Cardiac fibroblast (primary cell): ENCODE results near the gene LZTS3.
A peak's percentile ranks its signal among the peaks of the same experiment; 100 is the strongest.
"Not testable (repeated sequence)": the region's sequence is repeated elsewhere in the genome, so short reads cannot be mapped to it uniquely, and the experiment has no call there.

Experiments used
- DNase-seq, 2 donors: peaks; one replicate each; pipeline versions ENCODE4 v3.0.0 to v3.0.0-alpha.2; 2010; ENCODE audit warnings: low read depth in 2 of 2
- H3K4me3 ChIP-seq, 2 donors: replicated peaks in 1 of 2; 1 replicate in 1 of 2; 2 replicates in 1 of 2; pipeline ENCODE4 v1.5.1; 2011; ENCODE audit warnings: low read depth in 2 of 2, low read length in 2 of 2, mild to moderate bottlenecking in 2 of 2, moderate library complexity in 1 of 2
- TF ChIP-seq, protein P1 (sequence below): IDR thresholded peaks from one replicate; pipeline ENCODE4 v1.5.1; 2011; ENCODE audit warnings: low read depth, mild to moderate bottlenecking, low read length, inconsistent platforms

LZTS3 gene

DNA sequence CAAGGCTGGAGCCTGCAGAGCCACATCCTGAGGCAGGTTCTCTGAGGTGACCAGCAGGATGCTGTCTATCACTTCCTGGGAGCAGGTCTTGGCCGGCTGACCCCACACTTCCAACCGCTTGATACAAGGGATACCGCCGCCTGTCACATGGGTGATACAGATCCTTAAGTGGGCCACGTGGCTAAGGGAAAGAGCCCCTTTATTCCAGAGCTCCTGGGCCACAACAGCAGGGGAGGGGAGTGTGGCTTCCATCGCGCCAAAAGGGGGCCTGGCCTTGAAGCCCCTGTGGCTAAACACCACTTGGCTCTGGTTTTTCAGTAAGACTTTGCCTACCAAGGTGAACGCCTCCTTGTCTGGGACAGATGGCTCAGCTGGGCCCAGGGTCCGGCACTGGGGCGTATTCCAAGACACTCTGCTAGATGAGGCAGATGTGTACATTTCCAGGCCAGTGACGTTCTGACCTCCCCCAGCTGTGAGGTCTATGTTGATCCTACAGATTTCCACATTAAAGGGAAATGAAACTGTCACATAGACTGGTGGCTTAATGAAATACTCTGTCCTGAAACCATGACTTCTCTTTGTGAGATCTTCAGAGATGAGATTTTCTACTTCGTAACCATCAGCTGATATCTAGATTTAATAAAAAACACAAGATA lies 51.3 kb downstream of the LZTS3 start:
- H3K4me3 ChIP-seq: no peak overlapping the region
- no peak for DNase-seq
- TF ChIP-seq, protein P1, sequence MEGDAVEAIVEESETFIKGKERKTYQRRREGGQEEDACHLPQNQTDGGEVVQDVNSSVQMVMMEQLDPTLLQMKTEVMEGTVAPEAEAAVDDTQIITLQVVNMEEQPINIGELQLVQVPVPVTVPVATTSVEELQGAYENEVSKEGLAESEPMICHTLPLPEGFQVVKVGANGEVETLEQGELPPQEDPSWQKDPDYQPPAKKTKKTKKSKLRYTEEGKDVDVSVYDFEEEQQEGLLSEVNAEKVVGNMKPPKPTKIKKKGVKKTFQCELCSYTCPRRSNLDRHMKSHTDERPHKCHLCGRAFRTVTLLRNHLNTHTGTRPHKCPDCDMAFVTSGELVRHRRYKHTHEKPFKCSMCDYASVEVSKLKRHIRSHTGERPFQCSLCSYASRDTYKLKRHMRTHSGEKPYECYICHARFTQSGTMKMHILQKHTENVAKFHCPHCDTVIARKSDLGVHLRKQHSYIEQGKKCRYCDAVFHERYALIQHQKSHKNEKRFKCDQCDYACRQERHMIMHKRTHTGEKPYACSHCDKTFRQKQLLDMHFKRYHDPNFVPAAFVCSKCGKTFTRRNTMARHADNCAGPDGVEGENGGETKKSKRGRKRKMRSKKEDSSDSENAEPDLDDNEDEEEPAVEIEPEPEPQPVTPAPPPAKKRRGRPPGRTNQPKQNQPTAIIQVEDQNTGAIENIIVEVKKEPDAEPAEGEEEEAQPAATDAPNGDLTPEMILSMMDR: no peak

DNA sequence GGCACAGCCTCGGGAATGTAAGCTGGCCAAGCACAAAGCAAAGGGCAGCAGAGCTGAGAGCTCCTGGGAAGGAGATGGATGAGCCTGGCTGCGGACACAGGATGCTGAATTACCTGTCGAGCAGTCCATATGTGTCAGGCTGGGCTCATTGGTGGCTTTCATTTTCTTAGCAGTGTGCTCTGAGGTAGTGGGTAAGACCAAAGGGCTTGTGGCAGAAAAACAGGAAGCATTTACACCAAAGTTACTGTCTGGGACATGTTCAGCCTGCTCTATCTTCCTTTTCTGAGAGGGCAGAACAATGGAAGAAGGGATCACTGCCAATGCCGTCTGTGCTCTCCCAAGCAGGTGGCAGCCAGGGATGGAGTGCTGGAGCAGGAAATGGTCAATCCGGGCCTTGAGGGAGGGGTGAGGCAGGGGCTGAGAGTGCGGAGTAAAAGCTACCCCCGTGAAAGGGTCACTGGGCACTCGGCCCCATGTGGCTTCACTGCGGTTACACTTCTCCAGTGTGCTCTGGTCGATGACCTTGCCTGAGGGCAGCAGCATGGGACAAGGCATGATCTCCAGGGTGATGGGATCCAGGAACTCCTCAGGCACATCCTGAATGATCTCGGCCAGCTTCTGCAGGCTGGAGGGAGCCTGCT lies 52.0 kb downstream of the LZTS3 start:
- TF ChIP-seq, protein P1: no peak
- DNase-seq: peak in 1 of 2 donors; percentile 21
- no peak overlapping the region for H3K4me3 ChIP-seq

DNA sequence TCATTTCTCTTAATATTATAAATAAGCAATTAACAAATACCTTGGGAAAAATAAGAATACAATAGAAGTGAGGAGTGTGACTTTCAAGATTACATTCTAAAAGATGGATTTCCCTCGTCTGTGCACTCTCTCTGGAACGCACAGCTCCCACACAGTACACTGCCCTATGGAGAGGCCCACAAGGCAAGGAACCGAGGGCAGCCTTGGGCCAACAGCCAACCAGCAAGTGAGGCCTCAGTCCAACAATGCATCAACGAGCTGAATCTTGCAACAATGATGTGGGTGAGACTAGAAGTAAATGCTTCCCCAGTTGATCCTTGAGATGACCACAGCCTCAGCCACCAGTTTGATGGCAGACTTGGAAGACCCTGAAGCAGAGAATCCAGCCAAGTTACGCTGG lies 54.3 kb downstream of the LZTS3 start:
- DNase-seq: peak in 1 of 2 donors; percentile 30
- TF ChIP-seq, protein P1: no peak
- H3K4me3 ChIP-seq: no peak overlapping the region

DNA sequence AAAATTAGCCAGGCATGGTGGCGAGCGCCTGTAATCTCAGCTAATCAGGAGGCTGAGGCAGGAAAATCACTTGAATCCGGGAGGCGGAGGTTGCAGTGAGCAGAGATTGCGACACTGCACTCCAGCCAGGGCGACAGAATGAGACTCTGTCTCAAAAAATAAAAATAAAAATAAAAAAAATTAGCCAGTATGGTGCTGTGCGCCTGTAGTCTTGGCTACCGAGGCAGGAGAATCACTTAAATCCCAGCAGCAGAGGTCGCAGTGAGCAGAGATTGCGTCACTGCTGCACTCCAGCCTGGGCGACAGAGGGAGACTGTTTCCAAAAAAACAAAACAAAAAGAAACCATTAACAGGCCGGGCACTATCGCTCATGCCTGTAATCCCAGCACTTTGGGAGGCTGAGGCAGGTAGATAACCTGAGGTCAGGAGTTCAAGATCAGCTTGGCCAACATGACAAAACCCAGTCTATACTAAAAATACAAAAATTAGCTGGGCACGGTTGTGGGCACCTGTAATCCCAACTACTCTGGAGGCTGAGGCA lies 55.4 kb downstream of the LZTS3 start:
- DNase-seq: peak; percentile 87 to 89
- TF ChIP-seq, protein P1: peak; percentile 82
- not testable (repeated sequence) for H3K4me3 ChIP-seq

DNA sequence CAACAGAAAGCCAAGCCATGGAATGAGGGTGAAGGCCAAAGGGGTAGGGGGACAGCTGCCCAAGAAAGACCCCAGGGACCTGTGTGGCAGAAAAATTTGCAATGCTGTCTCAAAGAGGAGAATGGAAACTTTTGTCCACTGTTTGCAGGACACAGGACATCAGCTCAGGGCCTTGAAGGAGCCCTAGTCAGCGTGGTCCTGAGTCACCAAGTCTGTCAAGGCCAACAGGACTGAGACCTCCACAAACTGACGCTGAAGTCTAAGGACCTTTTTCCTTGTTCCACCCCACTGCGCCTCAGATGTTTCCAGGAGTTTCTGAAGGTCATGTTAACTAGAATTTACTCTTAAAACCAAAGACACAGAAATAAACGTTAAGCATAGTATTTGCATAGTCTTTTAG lies 57.0 kb downstream of the LZTS3 start:
- no peak overlapping the region for H3K4me3 ChIP-seq
- TF ChIP-seq, protein P1: no peak
- DNase-seq: no peak

DNA sequence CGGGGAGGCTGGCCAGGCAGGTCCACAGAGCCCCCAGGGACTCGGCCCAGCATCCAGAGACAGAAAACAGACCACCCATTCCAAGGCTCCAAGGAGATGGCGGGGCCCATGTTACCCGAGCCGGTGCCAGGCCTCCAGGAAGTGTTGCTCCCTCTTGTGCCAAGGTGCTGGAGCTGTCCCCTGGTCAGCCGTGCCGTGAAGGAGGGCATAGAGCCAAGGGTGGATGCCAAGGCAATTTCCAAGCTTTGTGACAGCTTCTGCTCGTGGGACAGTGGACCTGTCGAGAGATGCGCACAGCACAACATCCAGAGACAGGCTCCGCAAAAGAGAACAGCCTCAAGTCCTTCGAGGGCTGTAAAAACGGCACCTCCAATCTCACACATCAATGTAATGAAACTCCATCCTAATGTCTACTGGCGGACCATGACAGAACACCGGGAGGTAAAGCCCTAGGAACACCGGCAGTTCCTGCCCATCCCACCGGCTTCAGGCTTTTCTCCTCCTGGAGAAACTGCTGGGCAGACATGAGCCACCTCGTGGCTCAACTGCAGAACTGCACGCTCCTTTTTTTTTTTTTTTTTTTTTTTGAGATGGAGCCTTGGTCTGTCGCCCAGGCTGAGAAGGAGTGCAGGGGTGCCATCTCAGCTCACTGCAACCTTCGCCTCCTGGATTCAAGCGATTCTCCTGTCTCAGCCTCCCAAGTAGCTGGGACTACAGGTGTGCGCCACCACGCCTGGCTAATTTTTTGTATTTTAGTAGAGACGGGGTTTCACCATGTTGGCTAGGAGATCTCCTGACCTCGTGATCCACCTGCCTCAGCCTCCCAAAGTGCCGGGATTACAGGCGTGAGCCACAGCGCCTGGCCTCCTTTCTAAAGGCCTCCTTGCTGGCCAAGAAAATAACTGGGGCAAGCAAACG lies 57.9 kb downstream of the LZTS3 start:
- TF ChIP-seq, protein P1: peak; percentile 67
- DNase-seq: peak; percentile 70 to 74

More for the DNA sequence above, 57.9 kb downstream of the LZTS3 start:
- no peak overlapping the region for H3K4me3 ChIP-seq
